GM12872 (cell line): Measurements from ENCODE around the gene INPP5A.

Experiments used
- CTCF ChIP-seq: IDR thresholded peaks from 3 replicates; pipeline ENCODE4 v1.5.1; 2011; ENCODE audit warnings: low read depth, mild to moderate bottlenecking, low read length, moderate library complexity; ENCODE audit not compliant: insufficient read depth

Gene INPP5A

GRCh38 chr10:132735341-132735775, 197.8 kb downstream of the INPP5A start:
- no peak for TF ChIP-seq CTCF

- TF ChIP-seq CTCF, result no peak
Observed at GRCh38 chr10:132735923-132736391, 198.4 kb downstream of the INPP5A start.

GRCh38 chr10:132737390-132738048, 199.9 kb downstream of the INPP5A start:
- TF ChIP-seq CTCF, result no peak

GRCh38 chr10:132738454-132739224, 201.1 kb downstream of the INPP5A start:
- no peak for TF ChIP-seq CTCF

GRCh38 chr10:132739225-132739613, 201.6 kb downstream of the INPP5A start:
- TF ChIP-seq CTCF, result no peak

DNA sequence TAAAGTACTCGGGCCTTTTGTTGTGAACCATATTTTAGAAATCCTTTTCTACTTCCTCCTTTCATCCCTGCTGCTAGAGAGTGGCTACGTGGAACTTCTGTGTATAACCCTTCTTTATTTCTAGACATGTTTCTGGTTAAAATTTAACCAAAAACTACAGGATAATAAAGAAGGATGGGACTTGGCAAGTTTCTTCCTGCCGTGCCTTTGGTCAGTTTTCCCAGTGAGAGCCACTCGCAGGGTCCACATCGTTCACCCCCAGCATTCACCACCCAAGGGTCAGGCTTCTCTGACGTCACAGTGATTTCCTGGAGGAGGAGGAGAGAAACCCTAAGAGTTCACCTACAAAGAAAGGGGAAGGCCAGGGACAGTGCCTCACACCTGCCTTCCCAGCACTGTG, 203.0 kb downstream of the INPP5A start:
- TF ChIP-seq CTCF, result no peak

DNA sequence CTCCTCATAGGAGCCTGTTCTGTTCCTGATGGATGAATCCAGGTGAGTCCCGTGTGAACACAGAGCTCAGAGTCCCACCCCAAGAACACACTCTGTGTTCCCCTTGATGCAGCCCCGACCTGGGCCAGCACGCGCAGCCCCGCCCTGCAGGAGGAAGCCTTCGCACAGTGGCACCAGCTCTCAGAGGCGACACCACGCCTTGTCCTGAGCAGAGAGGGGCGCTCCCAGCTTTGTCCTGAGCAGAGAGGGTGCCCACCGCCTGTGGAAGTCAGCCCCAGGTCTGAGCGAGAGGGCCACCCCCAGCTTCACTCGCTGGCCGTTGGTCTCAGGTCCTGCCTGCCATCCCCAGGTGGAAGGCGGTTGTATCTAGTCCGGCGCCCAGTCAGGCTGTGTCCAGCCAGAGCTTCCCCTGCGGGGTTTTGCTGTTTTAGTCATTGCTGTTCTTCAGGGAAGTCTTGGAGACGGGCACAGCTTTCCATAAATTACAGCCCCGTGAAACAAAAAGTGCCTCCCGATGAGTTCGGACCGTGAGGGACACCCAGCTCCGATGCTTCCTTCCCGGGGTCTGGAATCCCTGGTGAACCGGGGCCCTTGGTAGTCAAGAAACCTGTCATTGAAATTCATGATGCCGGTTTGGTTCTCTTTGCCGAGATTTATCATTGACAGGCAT, 204.7 kb downstream of the INPP5A start:
- TF ChIP-seq CTCF, result no peak
